AG09309 (cell line): Measurements from ENCODE around the gene TRAF6.

Experiments
- DNase-seq: peaks from one replicate; pipeline ENCODE4 v3.0.0-alpha.2; 2010; ENCODE audit warnings: low read depth
- H3K4me3 ChIP-seq: 2 replicates; pipeline ENCODE4 v1.5.1; 2011; ENCODE audit warnings: mild to moderate bottlenecking, low read depth, low read length, moderate library complexity; ENCODE audit not compliant: control insufficient read depth
- TF ChIP-seq, protein P1 (sequence below): IDR thresholded peaks from 2 replicates; pipeline ENCODE4 v1.5.1; 2011; ENCODE audit warnings: mild to moderate bottlenecking, low read depth, low read length, inconsistent platforms; ENCODE audit not compliant: insufficient read depth, control insufficient read depth; ENCODE audit errors: missing control alignments

The TRAF6 gene

DNA sequence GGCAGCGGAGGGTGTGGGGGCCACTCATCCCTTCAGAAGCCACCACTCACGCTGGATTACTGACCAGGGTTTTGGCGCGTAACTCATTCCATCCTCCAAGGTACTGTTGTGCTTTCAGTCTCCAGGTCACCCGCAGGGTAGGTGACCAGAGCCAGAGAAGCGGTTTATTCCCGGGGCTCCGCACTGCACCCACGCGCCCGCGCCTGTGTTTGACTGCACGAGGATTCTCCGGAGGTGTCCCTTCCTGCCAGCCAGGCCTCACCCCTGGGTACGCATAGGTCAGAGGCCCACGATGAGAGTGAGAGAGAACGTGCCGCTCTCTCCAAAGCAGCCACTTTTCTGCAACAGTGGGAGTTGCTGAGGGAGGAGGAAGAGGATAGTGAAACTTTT lies 55.5 kb downstream of the TRAF6 start:
- TF ChIP-seq, protein P1, sequence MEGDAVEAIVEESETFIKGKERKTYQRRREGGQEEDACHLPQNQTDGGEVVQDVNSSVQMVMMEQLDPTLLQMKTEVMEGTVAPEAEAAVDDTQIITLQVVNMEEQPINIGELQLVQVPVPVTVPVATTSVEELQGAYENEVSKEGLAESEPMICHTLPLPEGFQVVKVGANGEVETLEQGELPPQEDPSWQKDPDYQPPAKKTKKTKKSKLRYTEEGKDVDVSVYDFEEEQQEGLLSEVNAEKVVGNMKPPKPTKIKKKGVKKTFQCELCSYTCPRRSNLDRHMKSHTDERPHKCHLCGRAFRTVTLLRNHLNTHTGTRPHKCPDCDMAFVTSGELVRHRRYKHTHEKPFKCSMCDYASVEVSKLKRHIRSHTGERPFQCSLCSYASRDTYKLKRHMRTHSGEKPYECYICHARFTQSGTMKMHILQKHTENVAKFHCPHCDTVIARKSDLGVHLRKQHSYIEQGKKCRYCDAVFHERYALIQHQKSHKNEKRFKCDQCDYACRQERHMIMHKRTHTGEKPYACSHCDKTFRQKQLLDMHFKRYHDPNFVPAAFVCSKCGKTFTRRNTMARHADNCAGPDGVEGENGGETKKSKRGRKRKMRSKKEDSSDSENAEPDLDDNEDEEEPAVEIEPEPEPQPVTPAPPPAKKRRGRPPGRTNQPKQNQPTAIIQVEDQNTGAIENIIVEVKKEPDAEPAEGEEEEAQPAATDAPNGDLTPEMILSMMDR, result no peak
- H3K4me3 ChIP-seq, result no peak overlapping the region
- DNase-seq, result no peak

DNA sequence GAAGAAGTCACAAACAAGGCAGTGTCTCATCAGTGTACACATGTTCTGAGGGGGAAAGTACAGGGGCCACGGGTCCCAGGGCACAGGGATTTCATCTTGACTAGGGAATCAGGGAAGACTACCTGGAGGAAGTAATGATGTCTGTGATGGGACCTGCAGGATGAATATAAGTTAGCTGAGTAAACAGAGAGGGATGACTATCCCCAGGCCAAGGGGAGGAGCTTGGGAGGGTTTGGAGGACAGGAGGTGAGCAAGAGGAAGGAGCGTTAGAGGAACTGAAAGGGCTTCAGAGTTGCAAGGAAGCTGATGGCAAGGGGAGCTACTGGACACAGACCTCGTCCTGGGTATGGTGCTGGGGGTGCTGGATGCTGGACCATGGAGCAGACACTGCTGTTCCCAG lies 56.4 kb downstream of the TRAF6 start:
- DNase-seq, result no peak
- H3K4me3 ChIP-seq, result no peak overlapping the region
- TF ChIP-seq, protein P1, result no peak

DNA sequence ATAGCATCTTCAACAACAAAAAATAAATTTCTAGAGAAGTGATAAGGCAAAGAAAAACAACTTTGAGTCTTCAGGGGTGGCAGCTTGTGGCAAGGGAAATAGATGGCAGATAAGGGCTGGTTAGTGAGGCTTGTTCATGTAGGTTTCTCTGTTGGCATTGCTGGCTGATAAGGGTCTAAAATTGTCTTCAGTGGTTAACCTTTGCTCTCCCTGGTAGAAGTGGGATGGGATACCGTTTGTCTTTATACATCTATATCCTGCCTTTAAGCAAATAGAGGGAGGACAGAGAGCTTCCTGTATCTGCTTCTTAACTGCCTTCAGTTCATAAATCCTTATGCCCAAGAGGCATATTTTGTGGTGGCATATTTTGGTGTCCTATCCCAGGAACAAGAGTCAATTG lies 57.1 kb downstream of the TRAF6 start:
- no peak overlapping the region for H3K4me3 ChIP-seq
- TF ChIP-seq, protein P1, result no peak
- no peak for DNase-seq

DNA sequence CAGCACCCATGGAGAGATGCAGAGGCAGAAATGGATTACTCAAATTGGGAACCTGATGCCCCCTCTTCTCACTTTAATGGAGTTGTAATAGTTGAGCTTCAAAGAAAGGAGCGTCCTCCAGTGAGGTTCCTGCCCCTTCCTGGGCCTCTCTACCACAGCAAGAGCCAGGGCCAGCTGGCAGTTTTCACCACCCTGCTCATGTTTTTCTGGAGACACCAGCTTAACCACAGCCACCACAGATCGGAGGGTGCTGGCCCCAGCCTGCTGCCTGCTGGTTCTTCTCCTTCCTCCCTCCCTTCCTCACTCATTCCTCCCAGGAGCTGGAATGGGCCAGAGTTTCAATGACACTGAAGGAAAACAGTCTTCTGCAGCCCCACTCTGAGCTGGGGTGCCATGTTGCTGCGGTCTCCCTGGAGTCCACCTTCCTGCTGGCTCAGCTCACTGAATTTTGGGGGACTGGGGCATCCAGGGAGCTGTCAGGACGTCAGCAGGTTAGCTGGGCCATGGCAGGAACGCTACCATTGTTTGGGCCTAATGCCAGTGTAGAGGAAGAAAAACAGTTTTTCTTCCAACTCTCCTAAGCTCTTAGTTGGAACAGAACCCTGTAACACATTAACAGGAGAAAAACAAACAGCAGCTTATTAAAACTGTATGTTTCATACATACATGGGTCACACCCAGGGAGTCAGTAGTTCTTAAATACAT lies 57.7 kb downstream of the TRAF6 start:
- TF ChIP-seq, protein P1, result no peak
- H3K4me3 ChIP-seq, result no peak overlapping the region
- DNase-seq, result peak; percentile 32

DNA sequence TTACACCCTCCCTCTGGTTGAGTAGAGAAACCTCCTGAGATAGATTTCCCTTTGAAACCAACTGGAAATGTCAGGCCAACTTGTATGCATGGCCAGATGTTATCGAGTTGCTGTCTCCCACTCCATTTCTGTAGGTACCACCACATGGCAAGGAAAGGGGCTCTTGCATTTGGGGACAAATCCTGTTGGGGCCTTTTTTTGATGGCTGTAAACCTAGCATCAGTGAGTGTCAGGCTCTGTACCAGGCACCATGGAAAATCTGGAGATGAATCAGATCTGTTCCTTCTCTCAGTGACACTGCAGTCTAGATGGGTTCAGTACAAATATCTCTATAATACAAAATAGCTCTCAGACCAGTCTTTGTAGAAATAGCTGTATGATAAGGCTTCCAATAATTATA lies 58.4 kb downstream of the TRAF6 start:
- no peak overlapping the region for H3K4me3 ChIP-seq
- TF ChIP-seq, protein P1, result no peak
- DNase-seq, result no peak

DNA sequence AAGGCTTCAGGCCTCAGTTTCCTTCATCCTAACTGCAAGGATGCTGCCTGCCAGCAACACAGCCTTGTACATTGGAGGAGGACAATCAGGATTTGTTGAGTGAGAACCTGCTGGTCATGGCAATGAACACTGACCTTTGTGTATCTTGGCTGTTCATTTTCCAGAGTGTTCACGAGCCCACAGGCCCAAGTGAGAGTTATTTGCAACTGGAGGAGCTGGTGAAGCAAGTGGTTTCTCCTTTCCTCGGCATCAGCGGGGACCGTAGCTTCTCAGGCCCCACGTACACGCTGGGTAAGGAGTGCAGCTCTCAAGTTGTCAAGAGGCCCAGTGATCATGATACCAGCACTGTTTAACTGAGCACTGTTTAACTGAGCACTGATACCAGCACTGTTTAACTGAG lies 59.0 kb downstream of the TRAF6 start:
- no peak for DNase-seq
- H3K4me3 ChIP-seq, result no peak overlapping the region
- TF ChIP-seq, protein P1, result no peak

DNA sequence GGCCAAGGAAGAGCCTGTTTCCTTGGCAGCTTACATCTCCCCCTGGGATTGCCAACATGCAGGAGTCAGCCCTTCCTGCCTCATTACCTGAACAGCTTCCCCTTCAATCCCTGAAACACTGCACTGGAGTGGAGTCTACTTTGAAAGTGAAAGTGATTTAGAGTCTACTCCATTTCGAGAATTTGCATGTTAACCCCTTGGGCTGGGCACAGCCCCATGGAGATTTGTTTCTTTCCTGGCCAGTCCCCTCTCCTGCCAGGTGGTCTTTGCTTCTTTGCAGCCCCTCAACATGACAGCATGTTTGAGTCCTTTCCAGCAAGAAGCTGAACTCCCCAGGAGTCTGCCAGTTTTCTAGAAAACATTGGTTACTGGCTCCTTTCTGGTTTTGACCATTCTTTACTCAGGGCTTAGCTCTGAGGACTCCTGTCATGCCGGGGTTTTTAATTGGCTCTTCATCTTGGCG lies 59.9 kb downstream of the TRAF6 start:
- no peak for DNase-seq
- H3K4me3 ChIP-seq, result no peak overlapping the region
- TF ChIP-seq, protein P1, result no peak
